SKM-1 treated with dmso at 0.1 percent for 144 hours (cell line): ENCODE results near the gene POU2AF1.

Source experiments
- DNase-seq: peaks from one replicate; lab custom pipeline; 2025; ENCODE audit not compliant: unreplicated experiment; lab: John Stamatoyannopoulos, UW

Gene POU2AF1

DNA sequence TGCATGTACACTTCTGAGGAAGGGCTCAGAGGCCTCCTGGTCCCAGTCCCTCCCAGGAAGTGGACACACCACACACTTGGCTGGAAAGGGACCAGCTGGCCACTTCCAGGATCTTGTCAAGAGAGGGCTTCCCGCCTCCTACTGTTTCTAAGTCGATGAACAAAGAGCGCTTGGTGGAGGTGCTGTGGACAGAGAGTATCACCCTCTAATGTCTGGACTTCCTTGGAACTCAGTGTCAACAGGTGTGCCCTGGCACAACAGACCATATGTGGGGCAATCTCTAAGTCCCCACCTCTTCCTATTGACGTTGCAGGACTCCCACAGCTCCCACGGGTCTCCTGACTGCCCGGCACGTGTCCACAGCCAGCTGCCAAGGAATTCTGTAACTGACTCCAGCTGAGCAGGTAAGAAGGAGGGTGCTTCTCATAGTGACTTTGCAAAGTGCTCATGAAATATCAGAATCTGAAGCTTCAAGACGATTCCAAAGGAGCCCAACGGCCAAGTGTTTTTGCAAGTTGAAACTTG, 16.1 kb downstream of the POU2AF1 start:
- no peak for DNase-seq

GRCh38 chr11:111361874-111362273, 17.2 kb downstream of the POU2AF1 start:
- DNase-seq: no peak

DNA sequence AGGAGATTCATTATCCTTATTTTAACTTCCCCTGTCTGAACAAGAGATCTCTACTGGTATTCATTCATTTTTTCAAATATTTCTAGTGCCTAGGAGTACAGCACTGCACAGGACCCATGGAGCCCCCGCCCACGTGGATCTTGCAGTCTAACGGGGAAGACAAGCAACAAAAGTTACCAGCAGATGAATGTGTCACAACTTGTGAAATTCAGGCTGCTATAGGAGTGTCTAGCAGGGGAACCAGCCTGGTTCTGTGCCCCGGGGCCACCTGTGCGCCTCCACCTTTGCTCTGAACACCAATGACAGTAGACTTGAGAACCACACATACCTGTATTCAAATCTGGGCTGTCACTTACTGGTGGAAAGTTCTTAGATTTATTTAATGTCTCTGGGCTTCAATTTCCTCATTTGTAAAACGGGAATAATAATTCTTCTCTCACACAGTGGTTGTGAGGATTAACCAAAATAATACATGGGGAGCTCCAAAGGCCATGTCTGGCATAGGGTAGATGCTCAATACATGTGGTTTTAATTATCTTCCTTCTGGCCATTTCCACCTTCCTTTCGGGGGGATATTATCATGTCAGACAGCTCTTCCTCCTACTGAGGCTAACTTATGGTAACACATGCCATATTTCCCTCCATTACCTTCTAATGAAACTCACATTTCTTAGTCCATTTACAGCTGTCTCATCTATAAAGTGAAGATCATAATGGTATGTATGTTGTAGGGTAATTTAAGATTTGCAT, 17.8 kb downstream of the POU2AF1 start:
- no peak for DNase-seq

- DNase-seq: no peak
Observed at GRCh38 chr11:111360150-111361043, 18.7 kb downstream of the POU2AF1 start.

DNA sequence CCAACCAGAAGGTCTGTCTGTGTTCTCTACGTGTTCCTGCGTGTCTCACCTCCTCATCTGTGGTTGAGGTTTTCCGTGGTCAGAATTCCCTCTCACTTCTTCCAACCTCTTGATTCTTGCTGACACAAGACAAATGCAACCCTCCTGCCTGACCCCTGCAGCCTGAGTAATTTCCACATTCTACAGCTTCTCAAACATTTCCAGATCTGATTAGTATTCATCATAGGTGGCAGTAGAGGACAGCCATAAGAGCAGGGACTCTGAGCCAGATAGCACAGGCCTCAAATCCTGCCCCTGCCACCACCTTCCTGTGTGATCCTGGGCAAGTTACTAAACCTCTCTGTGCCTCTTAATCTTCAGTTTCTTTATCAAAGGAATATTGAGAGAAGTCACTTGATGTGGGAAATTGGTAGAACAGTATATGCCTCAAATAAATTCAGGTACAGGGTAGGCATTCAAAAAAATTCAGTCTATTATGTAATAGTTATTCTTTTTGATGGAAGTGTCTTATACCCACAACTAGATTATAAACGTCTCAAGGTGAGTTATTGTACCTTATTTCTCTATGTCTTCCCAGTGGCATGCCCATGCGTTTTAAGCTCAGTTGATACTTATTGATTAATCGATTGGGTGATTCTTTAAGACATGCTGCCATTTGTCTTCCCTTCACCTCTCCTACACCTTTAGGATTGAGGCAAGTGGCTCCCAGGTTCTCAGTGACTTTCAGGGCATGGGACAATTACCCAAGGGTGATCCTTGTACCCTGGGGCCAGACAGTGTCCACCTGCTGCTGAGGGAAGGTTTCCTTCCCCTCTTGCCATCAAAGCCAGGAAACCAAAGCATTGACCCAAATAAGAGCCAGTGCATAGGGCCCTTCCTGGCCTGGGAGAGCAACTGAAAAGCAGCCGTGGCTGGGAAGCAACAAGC, 19.6 kb downstream of the POU2AF1 start:
- DNase-seq: no peak

- no peak for DNase-seq
Observed at GRCh38 chr11:111358038-111359001, 20.8 kb downstream of the POU2AF1 start.

GRCh38 chr11:111357150-111358037, 21.7 kb downstream of the POU2AF1 start:
- DNase-seq: no peak

DNA sequence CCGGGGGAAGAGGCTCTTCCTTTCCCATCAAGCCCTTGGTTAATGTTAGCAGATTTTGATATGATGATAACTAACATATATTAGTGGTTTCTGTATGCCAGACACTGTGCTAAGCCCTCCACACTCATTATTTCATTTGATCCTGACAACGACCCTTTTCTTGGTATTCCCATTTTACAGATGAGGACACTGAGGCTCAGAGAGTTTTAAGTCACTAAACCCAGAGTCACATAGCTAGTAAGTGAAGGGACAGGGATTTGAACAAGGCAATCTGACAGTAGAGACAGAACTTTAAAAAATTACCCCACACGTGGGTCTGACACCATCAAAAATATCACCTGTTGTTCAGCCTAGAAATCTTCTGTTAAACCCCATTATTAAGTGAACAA, 22.4 kb downstream of the POU2AF1 start:
- no peak for DNase-seq

DNA sequence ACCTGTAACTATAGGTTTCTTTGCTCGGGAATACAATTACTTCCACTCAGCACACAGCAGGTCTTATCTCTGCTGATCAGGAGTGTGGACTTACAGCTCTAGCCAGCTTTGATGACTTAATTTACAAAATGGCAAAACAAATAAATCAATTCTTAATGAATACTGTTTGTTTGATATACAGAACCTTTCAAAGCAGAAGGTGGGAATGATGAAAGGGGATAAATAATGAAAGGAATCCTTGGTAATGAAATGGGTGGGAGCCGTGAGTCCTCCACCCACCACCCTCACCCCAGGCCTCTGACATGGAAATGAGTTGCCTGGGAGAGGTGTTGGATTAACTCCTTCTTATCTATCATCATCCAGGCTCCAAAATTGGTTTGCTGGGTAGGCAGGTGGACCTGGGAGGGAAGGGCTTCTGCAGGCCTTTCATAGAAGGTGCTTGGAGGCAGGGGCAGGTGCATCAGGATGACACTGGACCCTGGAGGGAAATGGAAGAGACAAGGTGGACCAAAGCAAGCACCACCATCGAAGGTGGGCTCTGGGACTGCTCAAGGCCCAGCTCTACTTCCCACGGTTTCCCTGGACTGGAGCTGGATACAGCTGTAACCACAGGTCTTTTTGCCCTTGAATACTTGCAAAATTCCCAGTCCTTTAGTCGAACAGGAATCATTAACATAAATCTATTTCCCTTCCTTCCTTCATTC, 23.0 kb downstream of the POU2AF1 start:
- DNase-seq: no peak

- DNase-seq: no peak
Observed at GRCh38 chr11:111355101-111355500, 24.0 kb downstream of the POU2AF1 start.

DNA sequence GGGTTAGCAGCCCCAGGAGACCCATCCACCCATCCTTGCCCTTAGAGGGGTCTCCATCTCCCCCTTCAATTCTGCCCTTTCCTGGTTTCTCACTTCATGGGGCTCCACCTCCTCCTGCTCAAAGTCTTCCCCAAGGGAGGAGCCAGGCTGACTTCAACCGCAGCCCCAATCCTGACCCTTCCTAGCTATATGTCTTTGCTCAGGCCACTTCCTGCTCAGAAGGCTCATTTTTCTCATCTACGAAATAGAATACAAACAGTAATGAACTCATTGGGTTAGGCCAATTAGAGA, 24.5 kb downstream of the POU2AF1 start:
- DNase-seq: no peak

DNA sequence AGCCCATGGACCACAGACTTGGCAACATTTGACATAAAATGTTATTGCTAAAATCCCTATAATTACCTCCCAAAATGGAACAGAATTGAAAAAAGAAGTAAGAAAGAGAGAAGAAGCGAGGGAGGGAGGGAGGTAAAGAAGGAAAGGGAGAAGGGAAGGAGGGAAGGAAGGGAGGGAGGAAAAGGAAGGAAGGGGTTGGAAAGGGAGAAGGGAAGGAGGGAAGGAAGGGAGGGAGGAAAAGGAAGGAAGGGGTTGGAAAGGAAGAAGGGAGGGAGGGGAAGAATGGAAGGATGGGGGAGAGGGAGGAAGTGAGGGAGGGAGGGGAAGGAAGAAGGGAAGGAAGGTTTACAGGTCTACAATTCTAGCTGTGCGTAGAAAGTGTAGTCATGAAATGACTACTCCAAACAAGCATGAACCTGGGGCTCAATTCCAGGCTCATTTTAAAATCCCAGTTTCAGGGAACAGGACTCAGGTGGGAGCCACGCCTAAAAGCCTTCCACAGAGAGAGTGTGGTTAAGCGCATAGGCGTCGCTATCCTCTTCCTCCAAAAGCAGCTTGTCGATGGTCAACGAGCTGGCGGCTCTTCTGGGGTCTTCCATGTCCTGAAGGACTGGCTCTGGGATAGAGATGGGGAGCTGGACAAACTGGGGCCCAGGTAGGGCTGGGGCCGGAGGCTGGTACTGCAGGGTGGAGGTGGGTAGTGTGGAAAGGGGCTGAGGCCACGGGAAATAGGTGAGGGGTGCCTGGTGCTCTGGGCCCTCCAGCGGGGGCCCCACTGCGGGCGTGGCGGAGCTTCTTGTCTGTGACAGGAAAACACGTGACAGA, 25.1 kb downstream of the POU2AF1 start:
- DNase-seq: no peak

DNA sequence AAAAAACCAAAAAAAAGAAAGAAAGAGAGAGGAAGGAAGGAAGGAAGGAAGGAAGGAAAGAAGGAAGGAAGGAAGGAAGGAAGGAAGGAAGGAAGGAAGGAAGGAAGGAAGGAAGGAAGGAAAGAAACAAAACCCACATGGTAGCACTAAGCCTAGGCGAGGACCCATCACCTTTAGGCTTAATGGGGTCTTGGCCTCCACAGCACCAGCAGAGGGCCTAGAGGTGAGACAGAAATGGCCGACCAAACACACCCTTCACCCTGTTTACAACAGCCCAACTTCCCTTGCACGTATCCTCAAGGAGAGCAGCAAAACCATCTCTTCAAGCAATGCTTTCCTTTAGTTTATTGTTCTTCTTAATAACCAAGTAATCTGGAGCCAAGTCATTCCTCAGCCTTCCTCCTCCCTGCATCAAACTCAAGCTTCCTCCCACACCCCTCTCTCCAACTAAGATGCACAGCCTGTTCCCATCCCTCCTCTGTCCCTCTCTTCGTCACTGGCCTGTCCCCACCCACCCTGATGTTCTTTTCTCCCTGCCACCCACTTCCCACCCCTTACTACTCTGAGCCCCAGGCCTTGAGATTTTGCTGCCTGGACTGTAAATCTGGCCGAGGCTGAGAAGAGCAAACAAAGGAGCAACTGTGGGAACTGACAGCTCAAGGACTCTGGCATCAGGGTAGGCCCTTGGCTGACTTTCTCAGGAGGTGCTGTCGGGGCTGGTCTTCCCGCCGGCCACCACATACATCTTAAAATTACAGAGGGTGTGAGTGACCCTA, 26.0 kb downstream of the POU2AF1 start:
- no peak for DNase-seq

DNA sequence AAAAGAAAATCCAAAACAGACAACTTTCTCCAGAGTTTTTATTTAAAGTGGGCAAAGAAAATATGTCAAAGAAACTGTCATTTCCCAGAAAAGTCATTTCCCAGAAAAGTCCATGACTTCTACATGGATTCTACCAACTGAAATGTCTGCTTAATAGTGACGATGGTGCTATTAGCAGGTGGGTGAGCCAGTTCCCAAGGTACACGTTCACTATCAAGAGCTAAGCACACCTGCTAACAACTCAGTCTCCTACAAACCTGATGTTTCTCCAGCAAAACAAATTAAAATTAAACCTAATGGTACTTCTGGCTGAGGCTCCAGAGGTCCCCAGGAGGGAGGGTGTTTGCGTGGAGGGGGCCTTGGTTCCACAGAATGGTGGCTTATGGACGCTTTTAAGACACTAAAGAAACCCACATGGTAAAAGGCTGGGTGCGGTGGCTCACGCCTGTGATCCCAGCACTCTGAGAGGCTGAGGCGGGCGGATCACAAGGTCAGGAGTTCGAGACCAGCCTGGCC, 26.8 kb downstream of the POU2AF1 start:
- no peak for DNase-seq

DNA sequence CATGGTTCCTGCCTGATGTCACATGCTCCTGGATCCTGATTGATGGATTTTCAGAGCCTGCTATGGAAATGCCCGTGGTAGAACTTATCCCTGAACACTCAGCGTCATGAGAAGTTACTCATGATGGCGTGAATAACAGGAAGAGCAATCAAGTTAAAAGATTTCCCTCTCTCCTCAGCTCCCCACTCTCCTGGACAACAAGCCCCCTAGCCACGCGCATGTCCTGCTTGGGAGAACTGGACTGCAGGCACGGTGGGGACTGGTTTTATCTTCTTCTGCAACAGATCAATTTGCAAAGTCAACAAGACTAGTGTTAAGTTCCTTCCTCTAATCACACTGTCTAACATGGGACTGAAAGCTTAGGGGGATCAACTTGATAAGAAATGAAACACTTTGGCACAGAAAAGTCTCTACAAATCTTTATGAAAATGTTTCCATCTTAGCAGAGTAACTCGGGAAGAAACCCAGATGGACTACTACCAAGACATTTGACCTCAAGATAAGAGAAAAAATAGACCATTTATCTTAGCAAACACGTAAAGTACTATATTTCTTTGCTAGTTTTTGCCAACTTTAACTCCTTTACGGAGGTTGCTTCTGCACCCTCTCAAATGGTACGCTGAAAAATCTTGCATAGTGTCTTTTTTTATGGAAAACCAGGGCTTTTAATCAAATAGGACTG, 27.6 kb downstream of the POU2AF1 start:
- DNase-seq: no peak

- DNase-seq: no peak
Observed at GRCh38 chr11:111350811-111351210, 28.3 kb downstream of the POU2AF1 start.
